ENCODE measurements around the gene HINT1.
"Not testable (repeated sequence)": the region's sequence is repeated elsewhere in the genome, so short reads cannot be mapped to it uniquely, and the experiment has no call there.

HINT1 gene

GRCh38 chr5:131198625-131199024 is 33.6 kb upstream of the HINT1 start:
- no peak for DNase-seq (ENCODE audit: low read depth, low spot score)
- WGBS (ENCODE audit: insufficient coverage, insufficient read length): no CpG with 5 or more reads among the region's 5 CpGs
- H3K27me3 ChIP-seq (ENCODE audit: control insufficient read depth, insufficient read depth, low read length): no peaks in the 10 kb centered on the region
- no peak overlapping the region for H3K4me3 ChIP-seq (ENCODE audit: low read length)
- H3K9me3 ChIP-seq (ENCODE audit: control insufficient read depth, insufficient read depth, low read length): no peaks in the 10 kb centered on the region
- no peaks in the 10 kb centered on the region for H3K4me1 ChIP-seq (ENCODE audit: control insufficient read depth, insufficient read depth, low read length)
- H3K27ac ChIP-seq (ENCODE audit: low read length): no peak overlapping the region
- no peaks in the 10 kb centered on the region for H3K36me3 ChIP-seq (ENCODE audit: control insufficient read depth, insufficient read depth, low read length)

GRCh38 chr5:131196331-131196730 is 31.3 kb upstream of the HINT1 start:
- no peak overlapping the region for H3K4me3 ChIP-seq (ENCODE audit: low read length)
- H3K36me3 ChIP-seq (ENCODE audit: control insufficient read depth, insufficient read depth, low read length): no peaks in the 10 kb centered on the region
- DNase-seq (ENCODE audit: low read depth, low spot score): no peak
- no peak overlapping the region for H3K27ac ChIP-seq (ENCODE audit: low read length)
- no peaks in the 10 kb centered on the region for H3K4me1 ChIP-seq (ENCODE audit: control insufficient read depth, insufficient read depth, low read length)
- no CpG with 5 or more reads among the region's 4 CpGs for WGBS (ENCODE audit: insufficient coverage, insufficient read length)
- H3K9me3 ChIP-seq (ENCODE audit: control insufficient read depth, insufficient read depth, low read length): no peaks in the 10 kb centered on the region
- no peaks in the 10 kb centered on the region for H3K27me3 ChIP-seq (ENCODE audit: control insufficient read depth, insufficient read depth, low read length)

GRCh38 chr5:131195696-131196095 is 30.6 kb upstream of the HINT1 start:
- Histone ChIP-seq H3K36me3 (ENCODE audit: control insufficient read depth, insufficient read depth, low read length) (no peaks in the 10 kb centered on the region), H3K4me3 (ENCODE audit: low read length) (no peak overlapping the region), H3K9me3 (ENCODE audit: control insufficient read depth, insufficient read depth, low read length) (no peaks in the 10 kb centered on the region), H3K27ac (ENCODE audit: low read length) (no peak overlapping the region), H3K27me3 (ENCODE audit: control insufficient read depth, insufficient read depth, low read length) (no peaks in the 10 kb centered on the region), H3K4me1 (ENCODE audit: control insufficient read depth, insufficient read depth, low read length) (no peaks in the 10 kb centered on the region)
- DNase-seq (ENCODE audit: low read depth, low spot score): no peak

- no peak overlapping the region for H3K4me3 ChIP-seq (ENCODE audit: low read length)
- H3K9me3 ChIP-seq (ENCODE audit: control insufficient read depth, insufficient read depth, low read length): no peaks in the 10 kb centered on the region
- H3K27me3 ChIP-seq (ENCODE audit: control insufficient read depth, insufficient read depth, low read length): no peaks in the 10 kb centered on the region
- no CpG with 5 or more reads among the region's 5 CpGs for WGBS (ENCODE audit: insufficient coverage, insufficient read length)
- H3K27ac ChIP-seq (ENCODE audit: low read length): no peak overlapping the region
- H3K4me1 ChIP-seq (ENCODE audit: control insufficient read depth, insufficient read depth, low read length): no peaks in the 10 kb centered on the region
- DNase-seq (ENCODE audit: low read depth, low spot score): no peak
- no peaks in the 10 kb centered on the region for H3K36me3 ChIP-seq (ENCODE audit: control insufficient read depth, insufficient read depth, low read length)
Observed at GRCh38 chr5:131194725-131195124, 29.7 kb upstream of the HINT1 start.

- WGBS (ENCODE audit: insufficient coverage, insufficient read length): no CpG with 5 or more reads among the region's 7 CpGs
- not testable (repeated sequence) for H3K4me1 ChIP-seq (ENCODE audit: control insufficient read depth, insufficient read depth, low read length); H3K4me3 ChIP-seq (ENCODE audit: low read length); H3K9me3 ChIP-seq (ENCODE audit: control insufficient read depth, insufficient read depth, low read length); H3K27me3 ChIP-seq (ENCODE audit: control insufficient read depth, insufficient read depth, low read length); DNase-seq (ENCODE audit: low read depth, low spot score); H3K27ac ChIP-seq (ENCODE audit: low read length); H3K36me3 ChIP-seq (ENCODE audit: control insufficient read depth, insufficient read depth, low read length)
Observed at GRCh38 chr5:131193897-131194296, 28.8 kb upstream of the HINT1 start.

GRCh38 chr5:131193106-131193505 is 28.1 kb upstream of the HINT1 start:
- no peaks in the 10 kb centered on the region for H3K36me3 ChIP-seq (ENCODE audit: control insufficient read depth, insufficient read depth, low read length)
- no peak for DNase-seq (ENCODE audit: low read depth, low spot score)
- no CpG with 5 or more reads among the region's 2 CpGs for WGBS (ENCODE audit: insufficient coverage, insufficient read length)

GRCh38 chr5:131186561-131187256 is 21.7 kb upstream of the HINT1 start:
- no peak for DNase-seq (ENCODE audit: low read depth, low spot score)
- Histone ChIP-seq H3K27ac (ENCODE audit: low read length) (no peak overlapping the region), H3K4me3 (ENCODE audit: low read length) (no peak overlapping the region), H3K4me1 (ENCODE audit: control insufficient read depth, insufficient read depth, low read length) (no peaks in the 10 kb centered on the region), H3K36me3 (ENCODE audit: control insufficient read depth, insufficient read depth, low read length) (no peaks in the 10 kb centered on the region), H3K27me3 (ENCODE audit: control insufficient read depth, insufficient read depth, low read length) (no peaks in the 10 kb centered on the region), H3K9me3 (ENCODE audit: control insufficient read depth, insufficient read depth, low read length) (no peaks in the 10 kb centered on the region)
- WGBS (ENCODE audit: insufficient coverage, insufficient read length): no CpG with 5 or more reads among the region's 3 CpGs

More at GRCh38 chr5:131193106-131193505, 28.1 kb upstream of the HINT1 start:
- Histone ChIP-seq H3K4me1 (ENCODE audit: control insufficient read depth, insufficient read depth, low read length) (no peaks in the 10 kb centered on the region), H3K4me3 (ENCODE audit: low read length) (no peak overlapping the region), H3K9me3 (ENCODE audit: control insufficient read depth, insufficient read depth, low read length) (no peaks in the 10 kb centered on the region), H3K27ac (ENCODE audit: low read length) (no peak overlapping the region), H3K27me3 (ENCODE audit: control insufficient read depth, insufficient read depth, low read length) (no peaks in the 10 kb centered on the region)

- Histone ChIP-seq H3K27ac (ENCODE audit: low read length) (no peak overlapping the region), H3K27me3 (ENCODE audit: control insufficient read depth, insufficient read depth, low read length) (no peaks in the 10 kb centered on the region), H3K36me3 (ENCODE audit: control insufficient read depth, insufficient read depth, low read length) (no peaks in the 10 kb centered on the region), H3K9me3 (ENCODE audit: control insufficient read depth, insufficient read depth, low read length) (no peaks in the 10 kb centered on the region), H3K4me3 (ENCODE audit: low read length) (no peak overlapping the region), H3K4me1 (ENCODE audit: control insufficient read depth, insufficient read depth, low read length) (no peaks in the 10 kb centered on the region)
- DNase-seq (ENCODE audit: low read depth, low spot score): no peak
Observed at GRCh38 chr5:131185523-131186104, 20.6 kb upstream of the HINT1 start.

- no peaks in the 10 kb centered on the region for H3K27me3 ChIP-seq (ENCODE audit: control insufficient read depth, insufficient read depth, low read length)
Observed at GRCh38 chr5:131182839-131183238, 17.8 kb upstream of the HINT1 start.

GRCh38 chr5:131180407-131180806 is 15.4 kb upstream of the HINT1 start:
- H3K27me3 ChIP-seq (ENCODE audit: control insufficient read depth, insufficient read depth, low read length): no peaks in the 10 kb centered on the region
- H3K36me3 ChIP-seq (ENCODE audit: control insufficient read depth, insufficient read depth, low read length): no peaks in the 10 kb centered on the region
- no peaks in the 10 kb centered on the region for H3K4me1 ChIP-seq (ENCODE audit: control insufficient read depth, insufficient read depth, low read length)
- H3K27ac ChIP-seq (ENCODE audit: low read length): no peak overlapping the region
- H3K9me3 ChIP-seq (ENCODE audit: control insufficient read depth, insufficient read depth, low read length): no peaks in the 10 kb centered on the region
- no peak for DNase-seq (ENCODE audit: low read depth, low spot score)
- H3K4me3 ChIP-seq (ENCODE audit: low read length): no peak overlapping the region

More at GRCh38 chr5:131182839-131183238, 17.8 kb upstream of the HINT1 start:
- Histone ChIP-seq H3K4me1 (ENCODE audit: control insufficient read depth, insufficient read depth, low read length) (no peaks in the 10 kb centered on the region), H3K4me3 (ENCODE audit: low read length) (no peak overlapping the region), H3K27ac (ENCODE audit: low read length) (no peak overlapping the region), H3K9me3 (ENCODE audit: control insufficient read depth, insufficient read depth, low read length) (no peaks in the 10 kb centered on the region), H3K36me3 (ENCODE audit: control insufficient read depth, insufficient read depth, low read length) (no peaks in the 10 kb centered on the region)
- no peak for DNase-seq (ENCODE audit: low read depth, low spot score)

GRCh38 chr5:131171276-131171810 is 6.3 kb upstream of the HINT1 start:
- H3K4me1 ChIP-seq (ENCODE audit: control insufficient read depth, insufficient read depth, low read length): no peaks in the 10 kb centered on the region
- no peaks in the 10 kb centered on the region for H3K27me3 ChIP-seq (ENCODE audit: control insufficient read depth, insufficient read depth, low read length)
- H3K36me3 ChIP-seq (ENCODE audit: control insufficient read depth, insufficient read depth, low read length): no peaks in the 10 kb centered on the region
- H3K27ac ChIP-seq (ENCODE audit: low read length): no peak overlapping the region
- no peaks in the 10 kb centered on the region for H3K9me3 ChIP-seq (ENCODE audit: control insufficient read depth, insufficient read depth, low read length)
- peak overlapping the region; percentile 45; the same call in 1 of the 2 replicates for H3K4me3 ChIP-seq (ENCODE audit: low read length)
- no CpG with 5 or more reads among the region's 11 CpGs for WGBS (ENCODE audit: insufficient coverage, insufficient read length)
- DNase-seq (ENCODE audit: low read depth, low spot score): no peak
